H1 (cell line): ENCODE results near the gene IFNA13.

Source experiments
- CEBPB ChIP-seq: IDR thresholded peaks from 2 replicates; pipeline ENCODE4 v1.6.1; 2012; ENCODE audit warnings: low read depth, low read length
- CTBP2 ChIP-seq: IDR thresholded peaks from 2 replicates; pipeline ENCODE4 v1.7.0; 2011; ENCODE audit warnings: borderline replicate concordance, mild to moderate bottlenecking, moderate library complexity, mixed read lengths, low read length; ENCODE audit not compliant: insufficient read depth, insufficient read length
- CTCF ChIP-seq, 3 experiments: IDR thresholded peaks; 1 replicate in 2 of 3; 2 replicates in 1 of 3; pipeline versions ENCODE4 v1.5.1 to v1.6.1; 2011; ENCODE audit warnings: low read length in 3 of 3, mild to moderate bottlenecking in 3 of 3, inconsistent platforms in 2 of 3, low read depth in 1 of 3, moderate library complexity in 1 of 3; ENCODE audit not compliant: insufficient read depth in 1 of 3; ENCODE audit errors: control extremely low read depth in 1 of 3
- EP300 ChIP-seq, 2 experiments: IDR thresholded peaks; 1 replicate in 1 of 2; 2 replicates in 1 of 2; pipeline ENCODE4 v1.6.1; 2011 to 2012; ENCODE audit warnings: low read depth in 2 of 2, low read length in 2 of 2, mild to moderate bottlenecking in 2 of 2, borderline replicate concordance in 1 of 2, inconsistent platforms in 1 of 2, moderate library complexity in 1 of 2
- GTF2F1 ChIP-seq: IDR thresholded peaks from 2 replicates; pipeline ENCODE4 v1.6.1; 2012; ENCODE audit warnings: low read depth, low read length, improper control_type of control experiment, borderline replicate concordance
- JUND ChIP-seq: IDR thresholded peaks from 2 replicates; pipeline ENCODE4 v1.6.1; 2011; ENCODE audit warnings: mild to moderate bottlenecking, improper control_type of control experiment, low read length
- POLR2A ChIP-seq, 2 experiments: IDR thresholded peaks; 1 replicate in 1 of 2; 2 replicates in 1 of 2; pipeline ENCODE4 v1.6.1; 2011; ENCODE audit warnings: low read depth in 2 of 2, low read length in 2 of 2, mild to moderate bottlenecking in 2 of 2; ENCODE audit errors: control extremely low read depth in 1 of 2
- POLR2AphosphoS5 ChIP-seq: IDR thresholded peaks from 2 replicates; pipeline ENCODE4 v1.6.1; 2011; ENCODE audit warnings: low read depth, low read length
- SP1 ChIP-seq: IDR thresholded peaks from 2 replicates; pipeline ENCODE4 v1.6.1; 2011; ENCODE audit warnings: low read depth, low read length

GRCh38 chr9:21383627-21384026 lies 15.8 kb upstream of the IFNA13 start:
- TF ChIP-seq CTCF (IDR thresholded peaks at IDR 0.05; ENCODE audit: control extremely low read depth in 1 of 3, insufficient read depth in 1 of 3, low read depth in 1 of 3, low read length in 3 of 3) (no peak), CTBP2 (no peak), POLR2A (IDR thresholded peaks at IDR 0.05; ENCODE audit: control extremely low read depth in 1 of 2, low read depth in 2 of 2, low read length in 2 of 2) (no peak), GTF2F1 (no peak), POLR2AphosphoS5 (no peak), EP300 (IDR thresholded peaks at IDR 0.05; ENCODE audit: borderline replicate concordance in 1 of 2, low read depth in 2 of 2, low read length in 2 of 2) (no peak), SP1 (no peak), CEBPB (no peak), JUND (no peak)
